ENCODE data around the gene GTF2H3. TPM values are rescaled to one million over a fixed set of nuclear protein-coding genes. Genes with fewer than 3 reads are reported as not detected.

The GTF2H3 gene
- total and polyA plus RNA-seq, 2 donors from 2014 or later, result 7.7 to 21.1 TPM

DNA sequence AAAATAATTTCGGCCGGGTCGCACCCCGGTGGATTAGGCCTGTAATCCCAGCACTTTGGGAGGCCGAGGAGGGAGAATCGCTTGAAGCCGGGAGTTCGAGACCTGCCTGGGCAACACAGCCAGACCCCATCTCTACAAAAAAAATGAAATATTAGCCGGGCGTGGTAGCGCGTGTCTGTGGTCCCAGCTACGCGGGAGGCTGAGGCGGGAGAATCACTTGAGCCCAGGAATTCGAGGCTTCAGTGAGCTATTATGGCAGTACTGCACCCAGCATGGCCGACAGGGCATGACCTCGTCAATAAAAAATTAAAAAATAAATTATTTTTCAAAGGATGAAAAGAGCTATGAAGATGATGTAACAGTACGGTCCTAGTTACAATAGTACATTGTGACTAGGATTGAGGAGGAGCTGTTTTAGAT lies 523 bp downstream of the GTF2H3 start:
- DNase-seq (peak in 1 of 5 donors; percentile 56), FAIRE-seq (no peak)
- H3K4me1 ChIP-seq (ENCODE audit: control insufficient read depth in 2 of 3, insufficient read depth in 2 of 3, low read depth in 1 of 3, low read length in 3 of 3), result peaks cover 3 to 11% (median 6%) of the 10 kb centered on the region in 3 donors
- no peaks in the 10 kb centered on the region for H3K9me3 ChIP-seq (ENCODE audit: control insufficient read depth in 2 of 3, insufficient read depth in 1 of 3, low read length in 3 of 3)
- intact Hi-C loops (cut with DNase I), result no loop called here
- H3K27ac ChIP-seq (ENCODE audit: low read depth in 2 of 2, low read length in 2 of 2), result peak overlapping the region in 1 of 2 donors; percentile 78
- TF ChIP-seq, protein P1, sequence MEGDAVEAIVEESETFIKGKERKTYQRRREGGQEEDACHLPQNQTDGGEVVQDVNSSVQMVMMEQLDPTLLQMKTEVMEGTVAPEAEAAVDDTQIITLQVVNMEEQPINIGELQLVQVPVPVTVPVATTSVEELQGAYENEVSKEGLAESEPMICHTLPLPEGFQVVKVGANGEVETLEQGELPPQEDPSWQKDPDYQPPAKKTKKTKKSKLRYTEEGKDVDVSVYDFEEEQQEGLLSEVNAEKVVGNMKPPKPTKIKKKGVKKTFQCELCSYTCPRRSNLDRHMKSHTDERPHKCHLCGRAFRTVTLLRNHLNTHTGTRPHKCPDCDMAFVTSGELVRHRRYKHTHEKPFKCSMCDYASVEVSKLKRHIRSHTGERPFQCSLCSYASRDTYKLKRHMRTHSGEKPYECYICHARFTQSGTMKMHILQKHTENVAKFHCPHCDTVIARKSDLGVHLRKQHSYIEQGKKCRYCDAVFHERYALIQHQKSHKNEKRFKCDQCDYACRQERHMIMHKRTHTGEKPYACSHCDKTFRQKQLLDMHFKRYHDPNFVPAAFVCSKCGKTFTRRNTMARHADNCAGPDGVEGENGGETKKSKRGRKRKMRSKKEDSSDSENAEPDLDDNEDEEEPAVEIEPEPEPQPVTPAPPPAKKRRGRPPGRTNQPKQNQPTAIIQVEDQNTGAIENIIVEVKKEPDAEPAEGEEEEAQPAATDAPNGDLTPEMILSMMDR (IDR thresholded peaks at IDR 0.05; ENCODE audit: borderline replicate concordance, extremely low read depth, insufficient read depth), result no peak
- peak overlapping the region; percentile 89 to 99 (median 93) for H3K9ac ChIP-seq (ENCODE audit: low read length in 3 of 3)
- H3K4me3 ChIP-seq (ENCODE audit: low read length in 3 of 3), result peak overlapping the region; percentile 97 to 100 (median 98)
- H3K27me3 ChIP-seq (ENCODE audit: control insufficient read depth, insufficient read depth, low read length), result no peaks in the 10 kb centered on the region
- H3K36me3 ChIP-seq (ENCODE audit: control insufficient read depth in 2 of 3, insufficient read depth in 3 of 3, low read length in 3 of 3), result peaks cover 9 to 15% (median 15%) of the 10 kb centered on the region in 3 donors

- Histone ChIP-seq H3K27me3 (ENCODE audit: control insufficient read depth, insufficient read depth, low read length) (no peaks in the 10 kb centered on the region), H3K27ac (ENCODE audit: low read depth in 2 of 2, low read length in 2 of 2) (no peak overlapping the region), H3K4me1 (ENCODE audit: control insufficient read depth in 2 of 3, insufficient read depth in 2 of 3, low read depth in 1 of 3, low read length in 3 of 3) (no peaks in the 10 kb centered on the region), H3K36me3 (ENCODE audit: control insufficient read depth in 2 of 3, insufficient read depth in 3 of 3, low read length in 3 of 3) (peaks cover 0 to 21% (median 18%) of the 10 kb centered on the region in 3 donors), H3K9ac (ENCODE audit: low read length in 3 of 3) (no peak overlapping the region), H3K9me3 (ENCODE audit: control insufficient read depth in 2 of 3, insufficient read depth in 1 of 3, low read length in 3 of 3) (no peaks in the 10 kb centered on the region), H3K4me3 (ENCODE audit: low read length in 3 of 3) (no peak overlapping the region)
- TF ChIP-seq, protein P1 (IDR thresholded peaks at IDR 0.05; ENCODE audit: borderline replicate concordance, extremely low read depth, insufficient read depth), result no peak
- no peak for DNase-seq
- intact Hi-C loops (cut with DNase I), result no loop called here
- FAIRE-seq, result no peak
These were observed 10.3 kb downstream of the GTF2H3 start for GRCh38 chr12:123643911-123644310.

DNA sequence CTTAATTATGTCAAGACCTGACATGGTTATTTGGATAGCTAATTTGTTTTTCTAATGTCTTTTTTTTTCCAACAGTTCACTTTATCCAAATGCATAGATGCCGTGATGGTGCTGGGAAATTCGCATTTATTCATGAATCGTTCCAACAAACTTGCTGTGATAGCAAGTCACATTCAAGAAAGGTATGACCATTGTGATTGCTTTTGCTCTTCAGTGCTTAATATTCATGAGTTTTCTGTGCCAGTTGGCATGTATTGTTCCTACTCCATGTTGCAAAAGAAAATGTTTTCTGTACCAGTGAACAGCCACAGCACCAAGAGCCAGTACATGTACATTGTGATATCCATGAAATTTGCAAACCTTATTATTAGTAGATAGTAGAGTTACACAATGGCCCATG lies 11.8 kb downstream of the GTF2H3 start:
- no peak overlapping the region for H3K27ac ChIP-seq (ENCODE audit: low read depth in 2 of 2, low read length in 2 of 2)
- no peak overlapping the region for H3K4me3 ChIP-seq (ENCODE audit: low read length in 3 of 3)
- FAIRE-seq (no peak), DNase-seq (no peak)
- H3K4me1 ChIP-seq (ENCODE audit: control insufficient read depth in 2 of 3, insufficient read depth in 2 of 3, low read depth in 1 of 3, low read length in 3 of 3), result no peaks in the 10 kb centered on the region
- no peaks in the 10 kb centered on the region for H3K27me3 ChIP-seq (ENCODE audit: control insufficient read depth, insufficient read depth, low read length)
- TF ChIP-seq, protein P1 (IDR thresholded peaks at IDR 0.05; ENCODE audit: borderline replicate concordance, extremely low read depth, insufficient read depth), result no peak
- intact Hi-C loops (cut with DNase I), result no loop called here
- H3K9me3 ChIP-seq (ENCODE audit: control insufficient read depth in 2 of 3, insufficient read depth in 1 of 3, low read length in 3 of 3), result no peaks in the 10 kb centered on the region
- H3K9ac ChIP-seq (ENCODE audit: low read length in 3 of 3), result no peak overlapping the region
- peaks cover 0 to 27% (median 18%) of the 10 kb centered on the region in 3 donors for H3K36me3 ChIP-seq (ENCODE audit: control insufficient read depth in 2 of 3, insufficient read depth in 3 of 3, low read length in 3 of 3)

DNA sequence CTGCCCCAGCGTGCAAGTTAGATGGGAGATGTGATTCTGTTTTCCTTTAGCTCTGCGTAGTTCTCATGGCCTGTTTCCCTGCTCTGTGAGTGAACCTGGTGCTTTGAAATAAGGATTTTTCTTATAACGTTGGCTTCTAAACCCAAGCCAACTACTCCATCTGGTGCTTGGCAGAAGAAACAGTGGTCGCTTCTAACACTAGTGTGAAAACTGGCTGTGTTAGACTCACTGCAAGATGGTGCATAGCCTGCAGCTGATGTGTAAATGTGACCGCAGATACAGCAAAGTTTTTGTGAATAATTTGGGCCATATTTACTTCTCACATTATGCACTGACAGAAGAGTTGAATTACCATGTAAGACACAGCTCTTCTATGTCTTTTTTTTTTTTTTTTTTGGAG lies 12.2 kb downstream of the GTF2H3 start:
- Histone ChIP-seq H3K27ac (ENCODE audit: low read depth in 2 of 2, low read length in 2 of 2) (no peak overlapping the region), H3K9me3 (ENCODE audit: control insufficient read depth in 2 of 3, insufficient read depth in 1 of 3, low read length in 3 of 3) (no peaks in the 10 kb centered on the region), H3K4me3 (ENCODE audit: low read length in 3 of 3) (no peak overlapping the region), H3K4me1 (ENCODE audit: control insufficient read depth in 2 of 3, insufficient read depth in 2 of 3, low read depth in 1 of 3, low read length in 3 of 3) (no peaks in the 10 kb centered on the region), H3K9ac (ENCODE audit: low read length in 3 of 3) (no peak overlapping the region), H3K27me3 (ENCODE audit: control insufficient read depth, insufficient read depth, low read length) (no peaks in the 10 kb centered on the region), H3K36me3 (ENCODE audit: control insufficient read depth in 2 of 3, insufficient read depth in 3 of 3, low read length in 3 of 3) (peaks cover 0 to 27% (median 18%) of the 10 kb centered on the region in 3 donors)
- no peak for FAIRE-seq
- intact Hi-C loops (cut with DNase I), result no loop called here
- no peak for DNase-seq
- TF ChIP-seq, protein P1 (IDR thresholded peaks at IDR 0.05; ENCODE audit: borderline replicate concordance, extremely low read depth, insufficient read depth), result no peak
